GM18519 (cell line): ENCODE data around the gene YLPM1.
A peak's percentile ranks its signal among the peaks of the same experiment; 100 is the strongest.

Experiments used
- ATAC-seq: cut with Tn5 transposase; IDR thresholded peaks from one replicate; pipeline ENCODE4 v1.9.1; 2021; ENCODE audit warnings: mild to moderate bottlenecking, moderate library complexity; ENCODE audit not compliant: unreplicated experiment, low FRiP score

Gene YLPM1

GRCh38 chr14:74867673-74868072, 104.6 kb downstream of the YLPM1 start:
- no peak for ATAC-seq

GRCh38 chr14:74868739-74869138, 105.6 kb downstream of the YLPM1 start:
- ATAC-seq = no peak

- ATAC-seq = no peak
Observed at GRCh38 chr14:74871819-74872218, 108.7 kb downstream of the YLPM1 start.

GRCh38 chr14:74875204-74875603, 112.1 kb downstream of the YLPM1 start:
- no peak for ATAC-seq

- no peak for ATAC-seq
Observed at GRCh38 chr14:74875941-74876913, 113.1 kb downstream of the YLPM1 start, which contains the start of gene PROX2. TSS of gene PROX2 (minus strand) at chr14:74876145. CDS start at chr14:74863834, 12,311 bp downstream.

GRCh38 chr14:74879427-74880182, 116.5 kb downstream of the YLPM1 start:
- ATAC-seq = no peak

- peak; percentile 83 for ATAC-seq
Observed at GRCh38 chr14:74881431-74882102, 118.5 kb downstream of the YLPM1 start, which contains the start of gene DLST. TSS of gene DLST (plus strand) at chr14:74881916. CDS start at chr14:74881954, 38 bp downstream.

GRCh38 chr14:74882103-74882920, 119.2 kb downstream of the YLPM1 start:
- ATAC-seq = peak; percentile 29
